ENCODE results near the gene MT1G. TPM values are rescaled to one million over a fixed set of nuclear protein-coding genes. Genes with fewer than 3 reads are reported as not detected.

MT1G gene
- total RNA-seq, 1 experiment from 2014 or later = not detected

GRCh38 chr16:56626685-56627084 is 41.2 kb downstream of the MT1G start:
- peaks cover 10% of the 10 kb centered on the region for H3K27me3 Mint-ChIP-seq (ENCODE audit: insufficient read depth, unreplicated experiment)
- BruUV-seq (replicated peaks) = no TSS peak
- Histone ChIP-seq H3K4me3 (ENCODE audit: low read depth, low read length) (no peak overlapping the region), H3K36me3 (ENCODE audit: control insufficient read depth, insufficient read depth, low read length) (no peaks in the 10 kb centered on the region), H3K4me1 (no peaks in the 10 kb centered on the region), H3K9me3 (no peaks in the 10 kb centered on the region), H3K27me3 (replicated peaks; ENCODE audit: control insufficient read depth, insufficient read depth, low read length) (no peaks in the 10 kb centered on the region; the same call in 1 of the 2 replicates)
- DNase-seq = no peak
- H3K9me3 Mint-ChIP-seq (ENCODE audit: unreplicated experiment) = no peaks in the 10 kb centered on the region
- CTCF ChIA-PET = no interaction called here
- TF ChIP-seq, protein P1, sequence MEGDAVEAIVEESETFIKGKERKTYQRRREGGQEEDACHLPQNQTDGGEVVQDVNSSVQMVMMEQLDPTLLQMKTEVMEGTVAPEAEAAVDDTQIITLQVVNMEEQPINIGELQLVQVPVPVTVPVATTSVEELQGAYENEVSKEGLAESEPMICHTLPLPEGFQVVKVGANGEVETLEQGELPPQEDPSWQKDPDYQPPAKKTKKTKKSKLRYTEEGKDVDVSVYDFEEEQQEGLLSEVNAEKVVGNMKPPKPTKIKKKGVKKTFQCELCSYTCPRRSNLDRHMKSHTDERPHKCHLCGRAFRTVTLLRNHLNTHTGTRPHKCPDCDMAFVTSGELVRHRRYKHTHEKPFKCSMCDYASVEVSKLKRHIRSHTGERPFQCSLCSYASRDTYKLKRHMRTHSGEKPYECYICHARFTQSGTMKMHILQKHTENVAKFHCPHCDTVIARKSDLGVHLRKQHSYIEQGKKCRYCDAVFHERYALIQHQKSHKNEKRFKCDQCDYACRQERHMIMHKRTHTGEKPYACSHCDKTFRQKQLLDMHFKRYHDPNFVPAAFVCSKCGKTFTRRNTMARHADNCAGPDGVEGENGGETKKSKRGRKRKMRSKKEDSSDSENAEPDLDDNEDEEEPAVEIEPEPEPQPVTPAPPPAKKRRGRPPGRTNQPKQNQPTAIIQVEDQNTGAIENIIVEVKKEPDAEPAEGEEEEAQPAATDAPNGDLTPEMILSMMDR (IDR thresholded peaks at IDR 0.05; ENCODE audit: insufficient read depth in 1 of 2, low read depth in 1 of 2, low read length in 1 of 2, severe bottlenecking in 1 of 2, unreplicated experiment in 1 of 2) = no peak
- H3K4me1 Mint-ChIP-seq (ENCODE audit: low read depth, unreplicated experiment) = peaks cover 1% of the 10 kb centered on the region
- H3K27ac Mint-ChIP-seq (ENCODE audit: unreplicated experiment) = no peak overlapping the region
- no peak overlapping the region for H3K4me3 Mint-ChIP-seq (ENCODE audit: unreplicated experiment)
- POLR2A ChIA-PET = no interaction called here
- H3K36me3 Mint-ChIP-seq (ENCODE audit: insufficient read depth, unreplicated experiment) = no peaks in the 10 kb centered on the region
- intact Hi-C loops (cut with micrococcal nuclease; ENCODE audit: unreplicated experiment) = no loop called here

- H3K4me1 Mint-ChIP-seq (ENCODE audit: low read depth, unreplicated experiment) = no peaks in the 10 kb centered on the region
- no peak overlapping the region for H3K27ac Mint-ChIP-seq (ENCODE audit: unreplicated experiment)
- BruUV-seq (replicated peaks) = no TSS peak
- H3K4me1 ChIP-seq = no peaks in the 10 kb centered on the region
- H3K4me3 ChIP-seq (ENCODE audit: low read depth, low read length) = no peak overlapping the region
- H3K9me3 Mint-ChIP-seq (ENCODE audit: unreplicated experiment) = no peaks in the 10 kb centered on the region
- no peaks in the 10 kb centered on the region for H3K9me3 ChIP-seq
- POLR2A ChIA-PET = no interaction called here
- CTCF ChIA-PET = interaction anchor here (0.6 to 1.1 kb wide), 2 partner anchors 24 to 75 kb away, joined by 3 read pairs; no protein-coding TSS in a partner anchor
- no peak for DNase-seq
- no peaks in the 10 kb centered on the region for H3K36me3 Mint-ChIP-seq (ENCODE audit: insufficient read depth, unreplicated experiment)
- intact Hi-C loops (cut with micrococcal nuclease; ENCODE audit: unreplicated experiment) = no loop called here
- peak overlapping the region; percentile 71 for H3K4me3 Mint-ChIP-seq (ENCODE audit: unreplicated experiment)
- no peaks in the 10 kb centered on the region for H3K27me3 ChIP-seq (replicated peaks; ENCODE audit: control insufficient read depth, insufficient read depth, low read length)
- peaks cover 6% of the 10 kb centered on the region for H3K27me3 Mint-ChIP-seq (ENCODE audit: insufficient read depth, unreplicated experiment)
- H3K36me3 ChIP-seq (ENCODE audit: control insufficient read depth, insufficient read depth, low read length) = no peaks in the 10 kb centered on the region
- TF ChIP-seq, protein P1 (IDR thresholded peaks at IDR 0.05; ENCODE audit: insufficient read depth in 1 of 2, low read depth in 1 of 2, low read length in 1 of 2, severe bottlenecking in 1 of 2, unreplicated experiment in 1 of 2) = no peak
These were observed 41.8 kb downstream of the MT1G start for GRCh38 chr16:56625943-56626654.

GRCh38 chr16:56625140-56625942 is 42.5 kb downstream of the MT1G start, which contains the start of gene MT1E:
Gene MT1E (plus strand): TSS chr16:56625781. CDS start chr16:56625852, 71 bp downstream.
- Mint-ChIP-seq H3K4me3 (ENCODE audit: unreplicated experiment) (peak within 1 kb of the TSS; percentile 71), H3K36me3 (ENCODE audit: insufficient read depth, unreplicated experiment) (no peaks in the 10 kb centered on the region), H3K9me3 (ENCODE audit: unreplicated experiment) (no peaks in the 10 kb centered on the region), H3K27me3 (ENCODE audit: insufficient read depth, unreplicated experiment) (peaks cover 6% of the 10 kb centered on the region), H3K4me1 (ENCODE audit: low read depth, unreplicated experiment) (no peaks in the 10 kb centered on the region), H3K27ac (ENCODE audit: unreplicated experiment) (no peak within 1 kb of the TSS)
- CTCF ChIA-PET = interaction anchor here (0.6 to 1.1 kb wide), 3 partner anchors 22 to 76 kb away, joined by 3 read pairs; no protein-coding TSS in a partner anchor
- no peaks in the 10 kb centered on the region for H3K4me1 ChIP-seq
- no peaks in the 10 kb centered on the region for H3K36me3 ChIP-seq (ENCODE audit: control insufficient read depth, insufficient read depth, low read length)
- DNase-seq = no peak
- intact Hi-C loops (cut with micrococcal nuclease; ENCODE audit: unreplicated experiment) = no loop called here
- POLR2A ChIA-PET = no interaction called here
- no peaks in the 10 kb centered on the region for H3K27me3 ChIP-seq (replicated peaks; ENCODE audit: control insufficient read depth, insufficient read depth, low read length)
- H3K4me3 ChIP-seq (ENCODE audit: low read depth, low read length) = peak within 1 kb of the TSS; percentile 16
- H3K9me3 ChIP-seq = no peaks in the 10 kb centered on the region
- no TSS peak for BruUV-seq (replicated peaks)
- TF ChIP-seq, protein P1 (IDR thresholded peaks at IDR 0.05; ENCODE audit: insufficient read depth in 1 of 2, low read depth in 1 of 2, low read length in 1 of 2, severe bottlenecking in 1 of 2, unreplicated experiment in 1 of 2) = no peak

Measured in Caco-2 (cell line).